22Rv1 (cell line): ENCODE results near the gene FBXW5.

Experiments used
- H3K27ac ChIP-seq: fragments of 450-650 bp; 2 replicates; pipeline ENCODE4 v1.5.1; 2017
- CTCF ChIP-seq: fragments of 450-650 bp; IDR thresholded peaks from 2 replicates; pipeline ENCODE4 v1.5.1; 2017; ENCODE audit warnings: mild to moderate bottlenecking
- ZFX ChIP-seq: fragments of 450-650 bp; IDR thresholded peaks from 2 replicates; pipeline ENCODE4 v1.6.1; 2017; ENCODE audit warnings: antibody characterized with exemption, borderline replicate concordance

FBXW5 gene

GRCh38 chr9:136963751-136964150 is 19.2 kb upstream of the FBXW5 start:
- H3K27ac ChIP-seq, result no peak overlapping the region

GRCh38 chr9:136963341-136963740 is 18.8 kb upstream of the FBXW5 start:
- no peak for TF ChIP-seq CTCF
- no peak overlapping the region for H3K27ac ChIP-seq

More at GRCh38 chr9:136963751-136964150, 19.2 kb upstream of the FBXW5 start:
- TF ChIP-seq ZFX (no peak), CTCF (no peak)

- no peak overlapping the region for H3K27ac ChIP-seq
- TF ChIP-seq ZFX, result no peak
- TF ChIP-seq CTCF, result no peak
Observed at GRCh38 chr9:136962701-136963248, 18.2 kb upstream of the FBXW5 start.

- no peak overlapping the region for H3K27ac ChIP-seq
- no peak for TF ChIP-seq ZFX
- no peak for TF ChIP-seq CTCF
Observed at GRCh38 chr9:136962163-136962562, 17.6 kb upstream of the FBXW5 start.

GRCh38 chr9:136961279-136962065 is 16.9 kb upstream of the FBXW5 start:
- no peak overlapping the region for H3K27ac ChIP-seq
- TF ChIP-seq CTCF, result no peak
- TF ChIP-seq ZFX, result no peak

- no peak for TF ChIP-seq CTCF
- no peak for TF ChIP-seq ZFX
Observed at GRCh38 chr9:136960938-136961275, 16.4 kb upstream of the FBXW5 start.

GRCh38 chr9:136960212-136960937 is 15.8 kb upstream of the FBXW5 start:
- no peak overlapping the region for H3K27ac ChIP-seq
- TF ChIP-seq CTCF (no peak), ZFX (no peak)

More at GRCh38 chr9:136960938-136961275, 16.4 kb upstream of the FBXW5 start:
- no peak overlapping the region for H3K27ac ChIP-seq
